ENCODE measurements around the gene UCP1. TPM values are rescaled to one million over a fixed set of nuclear protein-coding genes. Genes with fewer than 3 reads are reported as not detected.

UCP1 gene
- total RNA-seq, 2 donors from 2014 or later = 0.28 TPM; not detected in 1

Other genes with a start within 250 kb of the UCP1 start
- gene SCOC, start 195.3 kb downstream of the UCP1 start, total RNA-seq = 100 to 1,000 TPM in 1 of 2 donors, 10 to 100 TPM in 1; 53.3 to 124 TPM
- 10 to 100 TPM; 40.8 to 92.6 TPM for gene CLGN, start 141.3 kb downstream of the UCP1 start, total RNA-seq
- gene MGAT4D, start 70.7 kb downstream of the UCP1 start, total RNA-seq = not detected
- gene ELMOD2, start 44.8 kb downstream of the UCP1 start, total RNA-seq = 10 to 100 TPM in 1 of 2 donors, 1 to 10 TPM in 1; 6.6 to 13.3 TPM
- gene TBC1D9, start 187.4 kb upstream of the UCP1 start, total RNA-seq = 10 to 100 TPM; 10.9 to 18.8 TPM

Data from right atrium auricular region (tissue), 2 donors.